Measurements from ENCODE around the gene EFHC1. TPM values are rescaled to one million over a fixed set of nuclear protein-coding genes. Genes with fewer than 3 reads are reported as not detected.
A peak's percentile ranks its signal among the peaks of the same experiment; 100 is the strongest.

The EFHC1 gene
- total and polyA plus RNA-seq, 7 donors: 1.8 to 38.5 (median 15.9) TPM

GRCh38 chr6:52410979-52411378 lies 9.2 kb upstream of the EFHC1 start:
- no peaks in the 10 kb centered on the region for H3K9me3 ChIP-seq

GRCh38 chr6:52411911-52412310 lies 8.2 kb upstream of the EFHC1 start:
- H3K9me3 ChIP-seq: no peaks in the 10 kb centered on the region
- no peak overlapping the region for H3K27ac ChIP-seq
- no peak overlapping the region for H3K4me3 ChIP-seq
- no peaks in the 10 kb centered on the region for H3K27me3 ChIP-seq
- DNase-seq: no peak
- H3K4me1 ChIP-seq: peaks cover 0 to 19% (median 17%) of the 10 kb centered on the region in 4 donors
- TF ChIP-seq POLR2A (IDR thresholded peaks at IDR 0.05): no peak
- no peak for TF ChIP-seq EP300 (IDR thresholded peaks at IDR 0.05)
- TF ChIP-seq CTCF (IDR thresholded peaks at IDR 0.05): no peak
- no peak for TF ChIP-seq POLR2AphosphoS5 (IDR thresholded peaks at IDR 0.05)
- H3K36me3 ChIP-seq: no peaks in the 10 kb centered on the region
- 75 to 91% methylated on average over 4 of the region's 4 CpGs for WGBS, 2 donors
- intact Hi-C loops (cut with DNase I): no loop called here

More at GRCh38 chr6:52410979-52411378, 9.2 kb upstream of the EFHC1 start:
- H3K4me1 ChIP-seq: peaks cover 0 to 18% (median 15%) of the 10 kb centered on the region in 4 donors
- no peaks in the 10 kb centered on the region for H3K36me3 ChIP-seq
- H3K27me3 ChIP-seq: no peaks in the 10 kb centered on the region
- H3K4me3 ChIP-seq: no peak overlapping the region
- intact Hi-C loops (cut with DNase I): no loop called here
- no peak for TF ChIP-seq CTCF (IDR thresholded peaks at IDR 0.05)
- no peak for DNase-seq
- H3K27ac ChIP-seq: peak overlapping the region in 1 of 4 donors; percentile 45

GRCh38 chr6:52415333-52415732 lies 4.8 kb upstream of the EFHC1 start:
- TF ChIP-seq POLR2AphosphoS5 (IDR thresholded peaks at IDR 0.05) (no peak), CTCF (IDR thresholded peaks at IDR 0.05) (no peak), EP300 (IDR thresholded peaks at IDR 0.05) (no peak), POLR2A (IDR thresholded peaks at IDR 0.05) (no peak)
- Histone ChIP-seq H3K27me3 (no peaks in the 10 kb centered on the region), H3K4me1 (peaks cover 0 to 28% (median 22%) of the 10 kb centered on the region in 4 donors), H3K27ac (no peak overlapping the region), H3K9me3 (no peaks in the 10 kb centered on the region), H3K36me3 (no peaks in the 10 kb centered on the region), H3K4me3 (no peak overlapping the region)
- 80 to 81% methylated on average over 1 of the region's 1 CpG for WGBS, 2 donors
- intact Hi-C loops (cut with DNase I): no loop called here
- no peak for DNase-seq

GRCh38 chr6:52415917-52416628 lies 4.1 kb upstream of the EFHC1 start:
- peak overlapping the region in 1 of 4 donors; percentile 15 for H3K27ac ChIP-seq
- H3K4me1 ChIP-seq: peaks cover 0 to 27% (median 19%) of the 10 kb centered on the region in 4 donors
- intact Hi-C loops (cut with DNase I): loop anchor here (1.0 kb wide), 2 partner anchors 182 to 247 kb away; no protein-coding TSS in a partner anchor
- H3K27me3 ChIP-seq: no peaks in the 10 kb centered on the region
- whole genome bisulfite sequencing, 2 donors: 49 to 58% methylated on average over 6 of the region's 6 CpGs
- H3K9me3 ChIP-seq: no peaks in the 10 kb centered on the region
- no peak overlapping the region for H3K4me3 ChIP-seq
- no peak for TF ChIP-seq POLR2A (IDR thresholded peaks at IDR 0.05)
- TF ChIP-seq CTCF (IDR thresholded peaks at IDR 0.05): no peak
- TF ChIP-seq POLR2AphosphoS5 (IDR thresholded peaks at IDR 0.05): no peak
- TF ChIP-seq EP300 (IDR thresholded peaks at IDR 0.05): no peak
- no peaks in the 10 kb centered on the region for H3K36me3 ChIP-seq
- no peak for DNase-seq
